B cell (primary cell): ENCODE data around the gene TTC24. TPM values are rescaled to one million over a fixed set of nuclear protein-coding genes. Genes with fewer than 3 reads are reported as not detected.

ENCODE experiments used
- ATAC-seq: fragments of 200-7000 bp; cut with Tn5 transposase; one replicate; pipeline ENCODE4 v1.10.0; 2021; ENCODE audit warnings: low read depth, mild to moderate bottlenecking, moderate number of reproducible peaks, moderate library complexity
- CTCF ChIA-PET: fragments of 350-600 bp; sonication (Branson Sonifier 250); formaldehyde crosslinking; loops from one replicate; lab custom pipeline; 2021; ENCODE audit warnings: antibody characterized with exemption, inconsistent platforms; lab: Charles Lee
- POLR2A ChIA-PET: fragments of 350-600 bp; sonication (Branson Sonifier 250); formaldehyde crosslinking; loops from one replicate; lab custom pipeline; 2021; ENCODE audit warnings: antibody characterized with exemption; lab: Charles Lee
- DNase-seq: peaks from one replicate; pipeline ENCODE4 v3.0.0; 2013
- H2AFZ ChIP-seq: 2 replicates; pipeline ENCODE4 v1.6.1; 2012; ENCODE audit warnings: mild to moderate bottlenecking, low read depth, low read length; ENCODE audit not compliant: insufficient read depth, poor library complexity, severe bottlenecking
- H3K27ac ChIP-seq, 2 donors: 1 replicate in 1 of 2; 2 replicates in 1 of 2; pipeline ENCODE4 v1.5.1; 2012 to 2013; ENCODE audit warnings: low read length in 2 of 2, mild to moderate bottlenecking in 2 of 2, moderate library complexity in 1 of 2
- H3K27me3 ChIP-seq, 4 experiments: fragments of 200-600 bp in 1 of 4; sonication (generic) in 1 of 4; replicated peaks in 1 of 4; 1 replicate in 2 of 4; 2 replicates in 2 of 4; pipeline versions ENCODE4 v1.6.1 to v1.7.0; 2013 to 2016; ENCODE audit warnings: low read length in 3 of 4, mild to moderate bottlenecking in 2 of 4, mixed read lengths in 1 of 4, moderate library complexity in 1 of 4; ENCODE audit not compliant: insufficient read depth in 4 of 4, control insufficient read depth in 3 of 4; ENCODE audit errors: control extremely low read depth in 1 of 4
- H3K36me3 ChIP-seq, 2 experiments: replicated peaks in 1 of 2; 1 replicate in 1 of 2; 2 replicates in 1 of 2; pipeline versions ENCODE4 v1.6.1 to v1.7.1; 2013; ENCODE audit warnings: low read length in 1 of 2; ENCODE audit not compliant: insufficient read depth in 2 of 2, control insufficient read depth in 1 of 2; ENCODE audit errors: control extremely low read depth in 1 of 2, extremely low read depth in 1 of 2
- H3K4me1 ChIP-seq, 2 donors: fragments of 200-600 bp in 1 of 2; sonication (generic) in 1 of 2; 1 replicate in 1 of 2; 2 replicates in 1 of 2; pipeline versions ENCODE4 v1.5.1 to v1.6.1; 2013 to 2017; ENCODE audit warnings: low read length in 2 of 2; ENCODE audit not compliant: control insufficient read depth in 2 of 2, insufficient read depth in 2 of 2
- H3K4me2 ChIP-seq: replicated peaks from 2 replicates; pipeline ENCODE3; 2012; ENCODE audit warnings: mild to moderate bottlenecking, low read depth, low read length; ENCODE audit not compliant: poor library complexity, severe bottlenecking
- H3K4me3 ChIP-seq, 5 experiments: fragments of 200-600 bp in 1 of 5; sonication (generic) in 1 of 5; 1 replicate in 3 of 5; 2 replicates in 2 of 5; pipeline versions ENCODE4 v1.5.1 to v1.7.0; 2011 to 2016; ENCODE audit warnings: low read length in 4 of 5, mild to moderate bottlenecking in 4 of 5, low read depth in 2 of 5, control low read depth in 1 of 5, moderate library complexity in 1 of 5; ENCODE audit not compliant: insufficient read depth in 1 of 5; ENCODE audit errors: control extremely low read depth in 1 of 5, extremely low read depth in 1 of 5
- H3K79me2 ChIP-seq: fragments of 200-600 bp; sonication (generic); one replicate; pipeline ENCODE4 v1.6.0; 2016; ENCODE audit warnings: low read length; ENCODE audit not compliant: control insufficient read depth, insufficient read depth
- H3K9ac ChIP-seq: fragments of 200-600 bp; sonication (generic); 2 replicates; pipeline ENCODE4 v1.6.1; 2017; ENCODE audit warnings: mild to moderate bottlenecking, low read length, moderate library complexity
- H3K9me3 ChIP-seq, 3 donors: one replicate each; pipeline versions ENCODE4 v1.6.1 to v1.7.1; 2013; ENCODE audit warnings: low read length in 2 of 3; ENCODE audit not compliant: control insufficient read depth in 2 of 3, insufficient read depth in 1 of 3; ENCODE audit errors: control extremely low read depth in 1 of 3
- H4K20me1 ChIP-seq: 2 replicates; pipeline ENCODE4 v1.6.0; 2012; ENCODE audit warnings: mild to moderate bottlenecking, low read length; ENCODE audit not compliant: insufficient read depth, control insufficient read depth, poor library complexity, severe bottlenecking
- H3K27ac Mint-ChIP-seq: one replicate; pipeline ENCODE4 v1.8.0; 2021; ENCODE audit warnings: mixed read lengths
- H3K27me3 Mint-ChIP-seq: one replicate; pipeline ENCODE4 v1.8.0; 2021; ENCODE audit warnings: mixed read lengths
- H3K4me1 Mint-ChIP-seq: one replicate; pipeline ENCODE4 v1.8.0; 2021; ENCODE audit warnings: mixed read lengths
- H3K4me3 Mint-ChIP-seq: one replicate; pipeline ENCODE4 v1.8.0; 2021; ENCODE audit warnings: mixed read lengths
- H3K9me3 Mint-ChIP-seq: one replicate; pipeline ENCODE4 v1.8.0; 2022; ENCODE audit warnings: mixed read lengths; ENCODE audit not compliant: insufficient read depth
- CTCF ChIP-seq: fragments of 200-600 bp; IDR thresholded peaks from one replicate; pipeline ENCODE4 v1.8.0; 2022; ENCODE audit warnings: antibody characterized with exemption, mild to moderate bottlenecking
- EZH2 ChIP-seq: IDR thresholded peaks from 2 replicates; pipeline ENCODE4 v1.6.1; 2012; ENCODE audit warnings: borderline replicate concordance, low read depth, mild to moderate bottlenecking, moderate library complexity, low read length; ENCODE audit not compliant: insufficient read depth, poor library complexity, severe bottlenecking
- WGBS: methylation state at CpG from one replicate; pipeline ENCODE4 v1.1.5; 2013; ENCODE audit warnings: missing lambda C conversion rate; ENCODE audit not compliant: insufficient coverage; 5-methylcytosine and 5-hydroxymethylcytosine counted together
- intact Hi-C: fragments of 100-400 bp; cut with micrococcal nuclease; formaldehyde crosslinking; loops from one replicate; pipeline ENCODE4 v1.10.0; 2022
- polyA plus RNA-seq: library from polyadenylated mRNA; depleted of rRNA; stranded (reverse); fragments of >200 nt; gene quantifications from 2 replicates; pipeline ENCODE4 v1.2.3, GENCODE V29; 2012
- total RNA-seq, 2 donors: library from RNA; stranded (reverse); fragments of 120-200 nt in 1 of 2; gene quantifications; 1 replicate in 1 of 2; 2 replicates in 1 of 2; pipeline versions ENCODE4 v1.2.3 to v1.2.4, GENCODE V29; 2013 to 2022

The TTC24 gene
- total and polyA plus RNA-seq, 2 donors (not counting 1 experiment from before 2014, with no cell fraction given) = 24.3 to 29.8 TPM

GRCh38 chr1:156592158-156592909 is 12.8 kb downstream of the TTC24 start:
- Histone ChIP-seq H3K9me3 (no peaks in the 10 kb centered on the region), H3K4me1 (peaks cover 18 to 22% of the 10 kb centered on the region in 2 donors), H3K4me3 (peak overlapping the region; percentile 39 to 77 (median 69)), H3K27ac (peak overlapping the region; percentile 42 to 88), H3K9ac (peak overlapping the region; percentile 81), H3K79me2 (peaks cover 10% of the 10 kb centered on the region), H2AFZ (peak overlapping the region; percentile 94), H3K27me3 (no peaks in the 10 kb centered on the region), H3K36me3 (peaks cover 0 to 32% of the 10 kb centered on the region in 2 experiments), H3K4me2 (peak overlapping the region; percentile 98), H4K20me1 (peaks cover 8% of the 10 kb centered on the region)
- Mint-ChIP-seq H3K4me3 (peak overlapping the region; percentile 93), H3K27ac (peak overlapping the region; percentile 87), H3K27me3 (no peaks in the 10 kb centered on the region), H3K9me3 (no peaks in the 10 kb centered on the region), H3K4me1 (peaks cover 25% of the 10 kb centered on the region)
- TF ChIP-seq EZH2 (no peak), CTCF (no peak)
- ChIA-PET CTCF (interaction anchor here (0.8 to 10.9 kb wide), 13 partner anchors 10 to 206 kb away, joined by 3 to 80 read pairs (median 6); partner anchors contain the start of genes GPATCH4, HAPLN2 and MEF2D), POLR2A (interaction anchor here (1.0 to 2.1 kb wide), 9 partner anchors 9 to 135 kb away, joined by 3 to 12 read pairs (median 7); partner anchors contain the start of genes GPATCH4 and MEF2D)
- ATAC-seq (no peak), DNase-seq (no peak)
- intact Hi-C loops = no loop called here
- 53% methylated on average over 8 of the region's 16 CpGs for WGBS
